Fibroblast of villous mesenchyme (primary cell): ENCODE results near the gene GRIK1. TPM values are rescaled to one million over a fixed set of nuclear protein-coding genes. Genes with fewer than 3 reads are reported as not detected.
A peak's percentile ranks its signal among the peaks of the same experiment; 100 is the strongest.

Experiments used
- DNase-seq: peaks from one replicate; pipeline ENCODE4 v3.0.0-alpha.2; 2010; ENCODE audit warnings: low read depth
- H3K4me3 ChIP-seq: 2 replicates; pipeline ENCODE4 v1.5.1; 2011; ENCODE audit warnings: low read depth, mild to moderate bottlenecking, low read length
- total RNA-seq: library from RNA; depleted of rRNA; stranded (reverse); fragments of >200 nt; gene quantifications from 2 replicates; pipeline ENCODE4 v1.2.3, GENCODE V29; 2012
- TF ChIP-seq, protein P1 (sequence below): IDR thresholded peaks from 2 replicates; pipeline ENCODE4 v1.5.1; 2012; ENCODE audit warnings: low read depth, mild to moderate bottlenecking, low read length; ENCODE audit not compliant: insufficient read depth

Gene GRIK1
- total RNA-seq, 1 donor, result under 0.01 TPM

- DNase-seq, result no peak
- no peak overlapping the region for H3K4me3 ChIP-seq
- TF ChIP-seq, protein P1, sequence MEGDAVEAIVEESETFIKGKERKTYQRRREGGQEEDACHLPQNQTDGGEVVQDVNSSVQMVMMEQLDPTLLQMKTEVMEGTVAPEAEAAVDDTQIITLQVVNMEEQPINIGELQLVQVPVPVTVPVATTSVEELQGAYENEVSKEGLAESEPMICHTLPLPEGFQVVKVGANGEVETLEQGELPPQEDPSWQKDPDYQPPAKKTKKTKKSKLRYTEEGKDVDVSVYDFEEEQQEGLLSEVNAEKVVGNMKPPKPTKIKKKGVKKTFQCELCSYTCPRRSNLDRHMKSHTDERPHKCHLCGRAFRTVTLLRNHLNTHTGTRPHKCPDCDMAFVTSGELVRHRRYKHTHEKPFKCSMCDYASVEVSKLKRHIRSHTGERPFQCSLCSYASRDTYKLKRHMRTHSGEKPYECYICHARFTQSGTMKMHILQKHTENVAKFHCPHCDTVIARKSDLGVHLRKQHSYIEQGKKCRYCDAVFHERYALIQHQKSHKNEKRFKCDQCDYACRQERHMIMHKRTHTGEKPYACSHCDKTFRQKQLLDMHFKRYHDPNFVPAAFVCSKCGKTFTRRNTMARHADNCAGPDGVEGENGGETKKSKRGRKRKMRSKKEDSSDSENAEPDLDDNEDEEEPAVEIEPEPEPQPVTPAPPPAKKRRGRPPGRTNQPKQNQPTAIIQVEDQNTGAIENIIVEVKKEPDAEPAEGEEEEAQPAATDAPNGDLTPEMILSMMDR, result no peak
Measured at GRCh38 chr21:29928537-29928936, 11.3 kb downstream of the GRIK1 start.

- DNase-seq, result no peak
Measured at GRCh38 chr21:29920938-29921337, 18.9 kb downstream of the GRIK1 start.

DNA sequence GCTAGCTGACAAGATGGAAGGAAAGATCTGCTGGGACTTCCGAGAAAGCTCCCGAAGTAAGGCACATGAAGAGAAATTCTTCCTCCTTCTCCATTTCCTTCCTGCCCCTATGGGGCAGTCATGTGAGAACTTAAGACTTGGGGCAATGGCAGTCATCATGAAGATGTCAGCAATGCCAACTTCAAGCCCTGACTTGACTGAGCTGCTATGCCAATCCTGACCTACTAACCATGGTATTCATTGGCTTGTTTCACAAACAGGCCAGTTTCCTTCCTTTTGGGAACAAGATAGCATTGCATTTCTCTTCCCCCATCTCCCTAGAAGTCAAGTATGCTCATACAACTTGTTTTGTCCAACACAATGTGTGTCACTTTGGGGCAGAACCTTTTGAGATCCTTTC, 25.5 kb downstream of the GRIK1 start:
- no peak overlapping the region for H3K4me3 ChIP-seq
- TF ChIP-seq, protein P1, result no peak
- DNase-seq, result no peak

More at GRCh38 chr21:29920938-29921337, 18.9 kb downstream of the GRIK1 start:
- TF ChIP-seq, protein P1, result no peak
- no peak overlapping the region for H3K4me3 ChIP-seq

DNA sequence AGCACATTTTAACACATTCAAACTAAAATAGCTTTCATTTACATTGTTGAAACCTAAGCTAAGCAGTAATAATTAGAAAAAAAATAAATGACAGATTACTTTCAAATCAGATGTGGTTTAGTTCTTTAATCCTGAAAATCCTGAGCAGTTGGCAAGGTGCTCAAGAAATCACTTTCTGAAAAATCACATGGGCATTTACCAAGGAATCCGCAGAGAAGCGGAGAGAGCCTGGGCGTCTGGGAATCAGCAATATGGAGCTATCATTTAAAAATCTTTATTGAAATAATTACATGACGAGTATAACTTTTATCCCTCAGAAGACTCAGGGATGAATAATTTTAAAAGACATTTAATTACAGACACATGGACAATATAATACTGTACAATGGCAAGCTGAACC, 30.2 kb downstream of the GRIK1 start:
- H3K4me3 ChIP-seq, result no peak overlapping the region
- TF ChIP-seq, protein P1, result no peak
- no peak for DNase-seq

GRCh38 chr21:29904359-29905282, 35.2 kb downstream of the GRIK1 start:
- DNase-seq, result peak; percentile 13
- H3K4me3 ChIP-seq, result no peak overlapping the region
- TF ChIP-seq, protein P1, result no peak

DNA sequence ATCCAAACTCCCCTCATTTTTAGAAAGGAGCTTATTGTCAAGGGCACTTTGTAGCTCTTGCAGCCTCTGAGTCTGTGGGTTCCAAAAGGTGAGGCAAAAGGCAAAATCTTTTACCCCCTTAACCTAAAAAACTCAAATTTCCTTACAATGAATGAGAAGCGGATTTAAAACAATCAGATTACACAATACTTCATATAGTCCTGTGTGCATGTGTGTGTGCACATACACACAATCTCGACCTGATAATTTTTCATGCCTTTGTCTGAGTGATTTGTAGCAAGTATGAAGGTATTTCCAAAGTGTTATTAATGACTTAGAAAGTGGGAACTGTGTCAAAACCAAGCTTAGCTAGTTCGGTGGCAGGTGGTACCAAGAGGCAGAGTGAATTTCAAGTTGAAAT, 42.9 kb downstream of the GRIK1 start:
- DNase-seq, result no peak
- TF ChIP-seq, protein P1, result no peak
- no peak overlapping the region for H3K4me3 ChIP-seq

DNA sequence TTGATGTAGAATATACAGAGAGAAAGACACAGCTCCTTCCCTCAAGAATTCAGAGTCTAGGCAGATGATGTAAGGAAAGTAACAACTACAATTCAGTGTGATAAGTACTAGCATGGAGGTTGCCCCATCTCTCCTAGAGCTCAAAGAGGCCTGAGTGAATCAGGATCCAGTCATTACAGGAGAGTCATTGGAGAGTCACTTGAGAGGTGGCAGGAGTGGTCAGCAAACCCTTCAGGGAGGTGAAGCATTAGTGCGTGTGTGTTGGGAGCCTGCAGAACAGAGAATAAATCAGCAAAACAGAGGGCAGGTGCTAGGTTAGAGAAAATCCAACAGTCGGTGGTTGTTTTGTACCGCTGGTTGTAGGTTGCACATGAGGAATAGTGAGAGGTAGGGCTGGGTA, 46.1 kb downstream of the GRIK1 start:
- TF ChIP-seq, protein P1, result no peak
- DNase-seq, result no peak
- H3K4me3 ChIP-seq, result no peak overlapping the region
